NCI-H1105 (cell line): ENCODE results near the gene TMEM115.

ENCODE experiments used
- DNase-seq: peaks from one replicate; lab custom pipeline; 2025; lab: John Stamatoyannopoulos, UW

Gene TMEM115

DNA sequence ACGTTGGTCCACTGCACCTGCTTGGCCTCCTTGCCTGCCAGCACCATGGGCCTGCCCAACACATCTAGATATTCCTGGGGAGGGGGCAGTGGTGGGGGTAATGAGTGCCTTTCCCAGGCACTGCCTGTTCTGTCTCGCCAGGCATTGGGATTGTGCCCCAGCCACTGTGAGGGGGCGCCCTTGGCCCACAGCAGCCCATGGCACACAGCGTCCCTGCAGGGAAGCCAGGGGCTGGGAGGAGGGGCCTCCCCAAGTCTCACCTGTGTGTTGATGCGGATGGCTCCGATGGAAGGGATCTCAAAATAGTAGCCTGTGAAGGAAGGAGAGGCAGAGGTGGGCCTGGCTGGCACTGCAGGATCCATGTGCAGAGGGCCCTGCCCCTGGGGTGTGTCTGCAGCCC, 18.7 kb upstream of the TMEM115 start:
- DNase-seq, result no peak

DNA sequence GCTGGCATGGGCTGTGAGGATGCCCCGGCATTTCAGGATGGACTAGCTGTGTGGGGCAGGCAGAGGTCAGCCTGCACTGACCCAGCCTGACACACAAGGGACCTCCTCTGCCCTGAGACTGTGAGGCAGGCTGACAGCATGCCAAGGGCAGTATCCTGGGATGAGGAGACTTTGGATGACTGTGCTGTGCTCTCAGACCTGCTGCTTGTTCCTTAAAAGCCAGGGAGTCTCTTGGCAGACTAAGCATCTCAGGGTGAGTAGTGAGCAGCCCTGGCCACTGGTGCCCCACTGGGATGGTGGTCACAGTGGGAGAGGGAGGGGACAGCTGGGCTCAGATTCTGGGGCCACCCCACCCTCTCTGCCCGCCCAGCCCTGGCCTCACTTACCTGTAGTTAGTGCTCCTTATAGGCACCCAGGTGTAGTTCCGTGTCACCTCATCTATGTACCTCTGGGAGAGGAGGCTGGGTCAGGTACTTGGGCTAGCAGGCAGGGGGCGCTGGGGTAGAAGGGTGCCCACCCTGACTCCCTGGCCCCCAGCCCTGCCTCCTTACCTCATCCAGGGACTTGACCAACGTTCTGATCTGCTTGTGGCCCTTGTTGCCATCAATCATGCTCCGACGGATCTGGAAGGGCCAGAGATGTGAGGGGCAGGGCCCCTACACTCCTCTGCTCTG, 16.1 kb upstream of the TMEM115 start:
- DNase-seq, result no peak

DNA sequence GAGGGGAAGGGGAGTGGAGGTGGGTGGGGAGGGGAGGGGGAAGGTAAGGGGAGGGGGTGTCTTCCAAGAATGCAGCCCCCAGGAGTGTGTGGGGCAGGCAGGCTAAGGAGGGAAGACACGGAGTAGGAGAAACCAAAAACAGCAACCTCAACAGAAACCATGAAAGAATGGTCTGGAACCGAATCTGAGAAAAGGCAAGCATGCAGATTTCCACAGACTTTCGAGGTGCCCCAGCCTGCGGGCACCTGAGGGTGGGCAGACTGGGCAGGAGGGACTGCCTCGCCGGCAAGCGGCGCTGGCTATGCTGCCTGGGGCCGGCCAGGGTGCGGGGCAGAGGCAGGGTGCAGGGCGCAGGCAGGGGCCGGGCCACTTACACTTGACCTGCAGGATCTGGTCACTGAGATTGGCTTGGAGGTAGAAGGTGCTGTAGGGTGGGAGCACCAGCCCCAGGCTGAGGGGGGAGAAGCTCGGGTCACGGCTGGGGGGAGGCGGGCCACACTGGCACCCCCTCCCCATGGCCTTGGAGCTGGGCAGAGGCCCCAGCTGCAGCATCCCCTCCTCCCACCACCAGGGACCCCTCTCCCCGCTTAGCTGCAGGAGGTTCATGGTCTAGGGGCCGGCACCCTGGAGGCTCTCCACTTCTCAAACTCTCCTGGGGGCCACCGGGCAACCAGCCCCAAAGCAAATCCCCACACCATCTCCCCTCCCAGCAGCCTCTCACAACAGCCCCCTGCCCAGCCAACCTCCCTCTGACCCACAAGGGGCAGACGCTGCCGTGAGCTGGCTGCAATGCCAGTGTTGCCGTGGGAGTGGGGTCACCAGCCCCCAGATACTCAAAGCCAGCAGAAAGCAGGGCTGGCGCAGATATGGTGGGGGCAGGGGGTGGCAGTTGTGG, 15.3 kb upstream of the TMEM115 start:
- no peak for DNase-seq

GRCh38 chr3:50373146-50374051, 14.1 kb upstream of the TMEM115 start:
- no peak for DNase-seq

GRCh38 chr3:50372349-50372748, 13.0 kb upstream of the TMEM115 start:
- no peak for DNase-seq

GRCh38 chr3:50371133-50371685, 11.9 kb upstream of the TMEM115 start:
- DNase-seq, result no peak

DNA sequence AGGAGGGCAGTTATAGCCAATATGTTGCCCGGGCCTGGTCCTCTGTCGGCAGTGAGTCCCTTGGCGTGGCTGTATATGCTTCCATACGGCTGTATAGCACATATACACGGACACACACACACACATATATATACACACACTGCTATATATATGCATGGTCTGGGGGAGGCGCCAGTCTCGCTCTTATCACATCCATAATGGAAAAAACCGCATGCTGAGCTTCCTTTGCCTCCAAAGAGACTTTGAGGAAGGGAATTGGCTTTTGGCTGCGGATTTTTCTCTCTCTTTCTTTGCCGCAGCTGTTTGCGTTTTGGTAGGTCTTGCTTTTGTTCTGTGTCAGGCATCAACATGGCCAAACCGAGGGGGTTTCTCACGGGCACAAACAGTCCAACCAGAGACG, 11.3 kb upstream of the TMEM115 start:
- no peak for DNase-seq

DNA sequence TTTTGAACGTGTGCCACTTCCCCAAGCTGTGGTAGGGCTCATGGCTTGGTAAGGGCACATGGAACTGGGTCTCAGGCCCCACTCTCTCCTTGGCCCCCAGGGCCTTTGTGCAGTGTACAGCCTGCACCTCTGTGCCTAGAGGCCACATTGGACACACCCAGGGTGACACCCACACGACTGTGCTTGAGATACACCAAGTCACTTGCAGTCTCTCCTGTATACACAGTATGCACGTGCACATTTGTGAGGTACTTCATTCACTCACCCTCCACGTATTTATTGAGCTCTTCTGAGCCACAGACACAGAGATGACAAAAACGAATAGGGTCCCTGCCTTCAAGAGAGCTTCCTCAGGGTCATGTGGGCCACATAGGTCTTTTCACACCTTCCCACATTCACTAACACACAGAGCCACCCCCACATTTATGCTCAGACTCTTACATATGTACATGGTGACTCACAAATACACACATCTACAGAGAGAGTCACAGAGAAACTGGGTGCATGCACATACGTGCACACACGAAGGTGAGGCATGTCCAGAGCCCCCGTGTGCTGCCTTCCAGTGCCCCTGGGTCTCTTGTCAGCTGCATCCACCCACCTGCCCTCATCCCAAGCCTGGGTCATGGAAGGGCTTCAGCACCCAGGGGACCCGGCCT, 9.8 kb upstream of the TMEM115 start:
- no peak for DNase-seq

DNA sequence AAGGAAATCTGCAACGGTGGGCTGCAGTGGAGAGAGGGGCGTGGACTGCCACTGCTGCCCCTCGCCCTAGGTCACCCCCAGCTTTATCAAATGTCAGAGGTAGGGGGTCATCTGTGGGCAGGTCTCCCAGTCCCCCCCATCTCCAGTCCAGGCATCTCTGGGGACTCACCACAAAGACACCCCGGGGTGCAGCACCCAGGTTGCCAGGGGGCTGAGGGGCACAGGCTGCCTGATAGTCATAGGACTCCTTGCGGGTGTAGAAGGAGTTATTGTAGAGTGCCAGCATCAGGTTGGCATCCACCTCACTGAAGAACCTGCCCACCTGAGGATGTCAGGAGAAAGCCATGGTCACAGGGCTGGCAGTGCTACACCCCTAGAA, 6.5 kb upstream of the TMEM115 start:
- no peak for DNase-seq

DNA sequence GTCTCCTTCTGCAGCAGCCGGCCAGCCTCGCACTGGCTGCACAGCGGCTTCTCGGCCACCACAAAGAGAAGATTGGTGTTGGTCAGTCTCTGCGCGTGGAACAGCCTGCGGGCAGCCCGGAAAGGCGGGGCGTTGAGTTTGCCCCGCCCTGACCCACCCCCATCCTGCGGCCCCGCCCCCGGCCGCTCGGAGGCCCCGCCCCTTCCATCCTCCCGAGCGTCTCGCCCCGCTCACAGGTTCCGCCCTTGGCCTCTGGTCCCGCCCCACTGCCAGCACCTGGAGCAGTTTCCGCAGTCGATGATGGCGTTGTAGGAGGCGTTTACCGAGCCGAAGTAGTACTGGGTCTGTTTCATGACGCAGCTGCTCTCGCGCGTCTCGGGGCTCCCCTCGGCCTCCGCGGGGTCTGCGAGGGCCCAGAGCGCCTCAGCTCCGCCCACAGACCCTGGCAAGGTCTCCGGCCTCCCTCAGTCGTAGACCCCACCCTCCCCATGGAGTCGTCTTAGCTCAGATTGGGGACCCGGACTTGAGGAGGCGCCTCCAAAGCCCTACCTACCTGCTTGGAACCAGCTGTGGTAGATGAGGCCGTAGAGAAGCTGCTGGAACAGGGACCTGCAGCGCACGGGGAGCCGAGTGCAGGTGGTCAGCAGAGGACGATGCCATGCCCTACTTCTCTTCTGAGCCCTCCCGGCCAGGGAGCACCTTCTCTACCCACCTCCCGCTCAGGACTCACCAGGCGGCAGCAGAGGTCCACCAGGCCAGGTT, 5.9 kb upstream of the TMEM115 start:
- DNase-seq, result peak; percentile 52

- no peak for DNase-seq
Observed at GRCh38 chr3:50364573-50365079, 5.3 kb upstream of the TMEM115 start.

- no peak for DNase-seq
Observed at GRCh38 chr3:50359760-50360110, 414 bp upstream of the TMEM115 start.

GRCh38 chr3:50358355-50358910, 888 bp downstream of the TMEM115 start:
- DNase-seq, result no peak

- DNase-seq, result no peak
Observed at GRCh38 chr3:50357481-50357880, 1.8 kb downstream of the TMEM115 start.

GRCh38 chr3:50356553-50356952, 2.8 kb downstream of the TMEM115 start:
- no peak for DNase-seq

DNA sequence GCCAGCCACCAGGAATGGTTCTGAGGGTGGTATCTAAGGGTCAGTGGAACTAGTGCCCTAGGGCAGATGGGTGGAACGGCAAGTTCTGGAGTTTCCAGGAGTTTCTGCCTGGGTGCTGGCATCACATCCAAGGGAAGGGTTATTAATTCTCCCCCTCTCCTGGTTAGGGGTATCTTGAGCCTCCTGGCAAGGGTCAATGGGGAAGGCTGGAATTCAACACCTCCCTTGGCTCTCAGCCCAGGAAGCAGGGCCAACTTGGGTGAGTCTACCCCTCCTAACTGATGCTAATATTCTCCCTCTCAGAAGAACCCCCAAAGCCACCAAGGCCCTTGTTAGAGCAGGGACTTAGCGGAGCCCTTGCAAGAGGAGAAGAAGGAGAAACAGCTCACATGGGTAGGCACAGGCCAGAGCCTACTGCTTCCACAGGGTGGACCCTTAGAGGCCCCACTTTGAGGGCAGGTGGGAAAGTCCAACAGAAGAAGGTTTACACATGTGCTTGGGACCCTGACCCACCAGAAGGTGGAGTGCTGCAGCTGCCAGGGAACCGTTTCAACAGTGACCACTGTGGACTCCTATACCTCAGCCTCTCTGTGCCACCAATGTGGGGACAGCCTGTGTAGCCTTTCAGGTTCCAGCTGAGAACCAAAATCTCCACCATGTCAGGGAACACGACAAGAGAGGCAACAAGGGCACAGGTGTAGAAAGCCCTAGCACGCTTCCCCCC, 3.3 kb downstream of the TMEM115 start:
- no peak for DNase-seq

DNA sequence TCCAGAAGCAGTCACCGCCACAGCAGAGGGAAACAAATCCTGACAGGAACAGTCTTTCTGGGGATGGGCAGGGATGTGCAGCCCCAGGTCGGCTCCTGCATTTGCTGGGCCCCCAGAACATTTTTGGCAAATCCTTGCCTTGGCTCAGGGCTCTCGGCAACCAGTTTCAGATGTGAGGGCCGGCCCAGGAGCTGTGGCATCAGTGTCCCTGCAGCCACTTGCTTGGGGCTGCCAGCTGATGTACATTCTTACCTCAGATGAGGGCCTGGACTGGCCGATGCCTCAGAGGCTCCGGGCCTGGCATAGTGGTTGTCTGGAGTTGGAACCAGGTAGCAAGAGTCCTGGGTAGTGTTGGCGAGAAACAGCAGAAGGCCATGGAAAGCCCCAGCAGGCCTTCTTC, 4.5 kb downstream of the TMEM115 start:
- DNase-seq, result no peak

DNA sequence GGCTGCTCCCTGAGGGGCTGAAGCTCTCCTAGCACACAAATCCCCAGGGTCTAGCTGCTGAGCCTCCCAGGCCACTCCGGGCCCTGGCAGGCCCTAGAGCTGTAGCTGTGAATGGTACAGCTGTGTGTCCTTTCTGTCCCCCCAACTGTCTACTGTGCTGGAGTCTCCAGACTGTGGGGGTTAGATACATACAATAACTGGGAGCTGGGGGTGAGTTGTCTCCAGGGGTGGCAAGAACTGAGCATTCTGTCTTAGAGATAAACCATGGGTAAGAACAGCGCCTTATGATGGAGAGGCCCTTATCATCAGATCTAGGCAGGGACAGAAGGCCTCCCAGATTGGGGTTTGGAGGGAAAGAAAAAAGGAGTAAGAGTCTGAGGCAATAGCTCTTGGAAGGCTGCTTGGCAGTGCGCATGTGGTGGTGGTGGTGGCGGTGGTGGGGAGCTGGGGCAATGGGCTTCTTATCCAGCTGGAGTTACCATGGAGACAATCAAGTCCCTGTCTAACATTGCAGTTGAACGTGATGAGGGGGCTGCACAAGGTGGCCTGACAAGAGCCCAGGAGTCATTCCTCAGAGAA, 5.0 kb downstream of the TMEM115 start:
- DNase-seq, result no peak

- DNase-seq, result no peak
Observed at GRCh38 chr3:50353245-50354004, 5.9 kb downstream of the TMEM115 start.
